H1 (cell line): ENCODE measurements around the gene PPP1R9A. TPM values are rescaled to one million over a fixed set of nuclear protein-coding genes. Genes with fewer than 3 reads are reported as not detected.

Experiments used
- CTCF ChIA-PET: fragments of 300-600 bp; sonication (Branson Sonifier 250); formaldehyde crosslinking; loops from one replicate; lab custom pipeline; 2021; ENCODE audit not compliant: partially characterized antibody; lab: Charles Lee
- POLR2A ChIA-PET: fragments of 300-600 bp; sonication (Branson Sonifier 250); formaldehyde crosslinking; loops from one replicate; lab custom pipeline; 2021; ENCODE audit warnings: inconsistent platforms; ENCODE audit not compliant: partially characterized antibody; lab: Charles Lee
- DNase-seq, 2 experiments: peaks; one replicate each; pipeline versions ENCODE4 v3.0.0 to v3.0.0-alpha.2; 2010 to 2022; ENCODE audit warnings: low spot score in 2 of 2, low read depth in 1 of 2, mixed read lengths in 1 of 2
- FAIRE-seq: peaks from 2 replicates; lab custom pipeline; 2011; peaks lifted over from hg19 to GRCh38; lab: Jason Lieb, UNC
- H2AFZ ChIP-seq: 2 replicates; pipeline ENCODE4 v1.8.1; 2012; ENCODE audit warnings: low read length, inconsistent platforms
- H2AK5ac ChIP-seq: 2 replicates; pipeline ENCODE4 v1.6.1; 2013; ENCODE audit warnings: low read depth, low read length
- H2BK120ac ChIP-seq: replicated peaks from 2 replicates; pipeline ENCODE3; 2013; ENCODE audit warnings: low read depth, low read length, inconsistent platforms
- H2BK12ac ChIP-seq: 2 replicates; pipeline ENCODE4 v1.6.1; 2013; ENCODE audit warnings: low read depth, low read length
- H2BK15ac ChIP-seq: 2 replicates; pipeline ENCODE4 v1.6.1; 2013; ENCODE audit warnings: low read length
- H2BK20ac ChIP-seq: 2 replicates; pipeline ENCODE4 v1.6.1; 2013; ENCODE audit warnings: low read length
- H2BK5ac ChIP-seq: 2 replicates; pipeline ENCODE4 v1.6.1; 2013; ENCODE audit warnings: low read depth, low read length
- H3K14ac ChIP-seq: 2 replicates; pipeline ENCODE4 v1.6.1; 2013; ENCODE audit warnings: inconsistent platforms; ENCODE audit not compliant: insufficient read length
- H3K18ac ChIP-seq: 2 replicates; pipeline ENCODE4 v1.6.1; 2013; ENCODE audit warnings: low read length; ENCODE audit errors: extremely low read depth
- H3K23ac ChIP-seq: 2 replicates; pipeline ENCODE4 v1.6.1; 2013; ENCODE audit warnings: inconsistent platforms; ENCODE audit not compliant: insufficient read length
- H3K23me2 ChIP-seq: 2 replicates; pipeline ENCODE4 v1.6.1; 2013; ENCODE audit warnings: low read depth, low read length
- H3K27ac ChIP-seq: 2 replicates; pipeline ENCODE4 v1.6.1; 2011; ENCODE audit warnings: low read depth, low read length, inconsistent platforms
- H3K27me3 ChIP-seq, 4 experiments: replicated peaks in 1 of 4; 1 replicate in 1 of 4; 2 replicates in 3 of 4; pipeline versions ENCODE4 v1.6.1 to v1.8.1; 2011 to 2013; ENCODE audit warnings: low read length in 3 of 4, mild to moderate bottlenecking in 3 of 4, inconsistent platforms in 2 of 4, mixed read lengths in 2 of 4, moderate library complexity in 1 of 4; ENCODE audit not compliant: control insufficient read depth in 3 of 4, insufficient read depth in 3 of 4; ENCODE audit errors: extremely low read depth in 1 of 4
- H3K36me3 ChIP-seq, 4 experiments: 2 replicates each; pipeline versions ENCODE4 v1.6.1 to v1.8.1; 2011 to 2013; ENCODE audit warnings: mild to moderate bottlenecking in 4 of 4, low read length in 3 of 4, moderate library complexity in 2 of 4, control low read depth in 1 of 4, inconsistent platforms in 1 of 4; ENCODE audit not compliant: insufficient read depth in 4 of 4, control insufficient read depth in 2 of 4
- H3K4ac ChIP-seq: replicated peaks from 2 replicates; pipeline ENCODE3; 2013; ENCODE audit warnings: low read length, low read depth, mixed read lengths, inconsistent platforms; ENCODE audit not compliant: insufficient read length
- H3K4me1 ChIP-seq, 4 experiments: replicated peaks in 1 of 4; 1 replicate in 1 of 4; 2 replicates in 3 of 4; pipeline versions ENCODE4 v1.6.1 to v1.8.1; 2011 to 2013; ENCODE audit warnings: low read length in 3 of 4, inconsistent platforms in 2 of 4, mixed read lengths in 1 of 4; ENCODE audit not compliant: insufficient read depth in 4 of 4, control insufficient read depth in 3 of 4
- H3K4me2 ChIP-seq, 2 experiments: 2 replicates each; pipeline versions ENCODE4 v1.6.1 to v1.8.1; 2011 to 2013; ENCODE audit warnings: low read depth in 2 of 2, low read length in 2 of 2, control low read depth in 1 of 2, inconsistent platforms in 1 of 2, mild to moderate bottlenecking in 1 of 2; ENCODE audit not compliant: insufficient read depth in 1 of 2
- H3K4me3 ChIP-seq, 4 experiments: fragments of 200-600, 300-600 bp in 1 of 4; sonication (generic), shearing (Covaris generic), sonication (Bioruptor Twin) in 1 of 4; 2 replicates each; pipeline versions ENCODE4 v1.5.1 to v1.8.1; 2011 to 2016; ENCODE audit warnings: low read length in 4 of 4, low read depth in 3 of 4, control low read depth in 2 of 4, inconsistent platforms in 2 of 4, mild to moderate bottlenecking in 2 of 4, mixed read lengths in 1 of 4, moderate library complexity in 1 of 4; ENCODE audit not compliant: insufficient read depth in 2 of 4; ENCODE audit errors: extremely low read depth in 1 of 4
- H3K56ac ChIP-seq: replicated peaks from 2 replicates; pipeline ENCODE3; 2013; ENCODE audit warnings: low read depth, mild to moderate bottlenecking, mixed read lengths, low read length, inconsistent platforms; ENCODE audit not compliant: insufficient read length
- H3K79me1 ChIP-seq: 2 replicates; pipeline ENCODE4 v1.6.1; 2013; ENCODE audit warnings: low read depth, low read length, control low read depth
- H3K79me2 ChIP-seq, 2 experiments: 2 replicates each; pipeline versions ENCODE4 v1.6.1 to v1.8.1; 2012 to 2013; ENCODE audit warnings: low read length in 2 of 2, mild to moderate bottlenecking in 2 of 2, inconsistent platforms in 1 of 2; ENCODE audit not compliant: insufficient read depth in 2 of 2, control insufficient read depth in 1 of 2
- H3K9ac ChIP-seq, 4 experiments: replicated peaks in 1 of 4; 1 replicate in 1 of 4; 2 replicates in 3 of 4; pipeline versions ENCODE4 v1.6.1 to v1.8.1; 2011 to 2013; ENCODE audit warnings: low read depth in 3 of 4, low read length in 3 of 4, control low read depth in 2 of 4, mild to moderate bottlenecking in 2 of 4, moderate library complexity in 2 of 4, inconsistent platforms in 1 of 4; ENCODE audit errors: extremely low read depth in 1 of 4
- H3K9me3 ChIP-seq, 2 experiments: 2 replicates each; pipeline versions ENCODE4 v1.6.1 to v1.8.1; 2012 to 2013; ENCODE audit warnings: mild to moderate bottlenecking in 2 of 2, moderate library complexity in 2 of 2, control low read depth in 1 of 2, inconsistent platforms in 1 of 2, low read depth in 1 of 2, low read length in 1 of 2, mixed read lengths in 1 of 2; ENCODE audit not compliant: insufficient read depth in 2 of 2
- H4K20me1 ChIP-seq, 2 experiments: replicated peaks in 1 of 2; 2 replicates each; pipeline versions ENCODE3 to v1.8.1; 2011 to 2013; ENCODE audit warnings: inconsistent platforms in 2 of 2, low read length in 2 of 2, mild to moderate bottlenecking in 1 of 2; ENCODE audit not compliant: insufficient read depth in 2 of 2, control insufficient read depth in 1 of 2
- H4K5ac ChIP-seq: 2 replicates; pipeline ENCODE4 v1.6.1; 2013; ENCODE audit warnings: low read length, low read depth, mixed read lengths, inconsistent platforms; ENCODE audit not compliant: insufficient read length
- H4K8ac ChIP-seq: 2 replicates; pipeline ENCODE4 v1.8.0; 2013; ENCODE audit warnings: mild to moderate bottlenecking, moderate library complexity, low read length, inconsistent platforms; ENCODE audit not compliant: insufficient read depth; ENCODE audit errors: extremely low read depth
- H4K91ac ChIP-seq: replicated peaks from 2 replicates; pipeline ENCODE3; 2013; ENCODE audit warnings: low read length, mixed read lengths, inconsistent platforms; ENCODE audit not compliant: insufficient read length
- ASH2L ChIP-seq: fragments of 200-600, 300-600 bp; sonication (generic); IDR thresholded peaks from one replicate; pipeline ENCODE4 v1.7.1; 2017; ENCODE audit warnings: low read length
- ATF3 ChIP-seq: IDR thresholded peaks from 2 replicates; pipeline ENCODE4 v1.6.1; 2011; ENCODE audit warnings: low read depth, mild to moderate bottlenecking, low read length; ENCODE audit not compliant: insufficient read depth
- BACH1 ChIP-seq: IDR thresholded peaks from 2 replicates; pipeline ENCODE4 v1.6.1; 2012; ENCODE audit warnings: low read length, improper control_type of control experiment
- BCL11A ChIP-seq, 2 experiments: IDR thresholded peaks; one replicate each; pipeline ENCODE4 v1.6.1; 2011; ENCODE audit warnings: low read depth in 2 of 2, low read length in 2 of 2, mild to moderate bottlenecking in 2 of 2
- CBX8 ChIP-seq: fragments of 300-800, 300-1000 bp; sonication (generic); IDR thresholded peaks from 2 replicates; pipeline ENCODE4 v1.7.1; 2016; ENCODE audit warnings: low read depth, low read length, borderline replicate concordance
- HDAC2 ChIP-seq, 2 experiments: fragments of 300-600 bp in 1 of 2; sonication (generic) in 1 of 2; IDR thresholded peaks; 2 replicates each; pipeline ENCODE4 v1.6.1; 2011 to 2012; ENCODE audit warnings: low read depth in 2 of 2, low read length in 2 of 2, mild to moderate bottlenecking in 2 of 2, moderate library complexity in 2 of 2, borderline replicate concordance in 1 of 2, inconsistent platforms in 1 of 2
- KDM4A ChIP-seq: IDR thresholded peaks from one replicate; pipeline ENCODE4 v1.7.1; 2012; ENCODE audit warnings: low read depth, mild to moderate bottlenecking, moderate library complexity, low read length, inconsistent platforms; ENCODE audit not compliant: severe bottlenecking
- POU5F1 ChIP-seq: IDR thresholded peaks from 2 replicates; pipeline ENCODE4 v1.6.1; 2011; ENCODE audit warnings: low read depth, mild to moderate bottlenecking, low read length, moderate library complexity
- RXRA ChIP-seq: IDR thresholded peaks from 2 replicates; pipeline ENCODE4 v1.6.1; 2011; ENCODE audit warnings: low read depth, mild to moderate bottlenecking, low read length, moderate library complexity; ENCODE audit not compliant: insufficient read depth
- SAP30 ChIP-seq: fragments of 300-600 bp; sonication (generic); IDR thresholded peaks from 2 replicates; pipeline ENCODE4 v1.7.1; 2012; ENCODE audit warnings: low read length, moderate library complexity, mild to moderate bottlenecking, inconsistent platforms; ENCODE audit not compliant: insufficient read depth, insufficient replicate concordance
- SIRT6 ChIP-seq: IDR thresholded peaks from one replicate; pipeline ENCODE4 v1.7.1; 2012; ENCODE audit warnings: low read length, inconsistent platforms
- SP1 ChIP-seq: IDR thresholded peaks from 2 replicates; pipeline ENCODE4 v1.6.1; 2011; ENCODE audit warnings: low read depth, low read length
- TAF1 ChIP-seq: IDR thresholded peaks from 2 replicates; pipeline ENCODE4 v1.6.1; 2011; ENCODE audit warnings: mild to moderate bottlenecking, low read depth, low read length
- TBP ChIP-seq: IDR thresholded peaks from 2 replicates; pipeline ENCODE4 v1.6.1; 2011; ENCODE audit warnings: low read depth, low read length, improper control_type of control experiment
- TCF12 ChIP-seq: IDR thresholded peaks from 2 replicates; pipeline ENCODE4 v1.6.1; 2011; ENCODE audit warnings: low read depth, mild to moderate bottlenecking, low read length
- whole genome bisulfite sequencing, 2 experiments: shearing (Covaris generic) in 1 of 2; methylation state at CpG; one replicate each; pipeline versions ENCODE4 v1.1.6 to v1.1.7; 2013 to 2015; ENCODE audit warnings: low lambda C conversion rate in 2 of 2, mixed read lengths in 2 of 2, inconsistent platforms in 1 of 2, low coverage in 1 of 2, missing lambda C conversion rate in 1 of 2; ENCODE audit not compliant: insufficient replicate concordance in 2 of 2, insufficient coverage in 1 of 2, insufficient read length in 1 of 2; ENCODE audit errors: extremely low coverage in 1 of 2, missing lambda C conversion rate in 1 of 2; 5-methylcytosine and 5-hydroxymethylcytosine counted together
- polyA plus RNA-seq, 7 experiments: library from polyadenylated mRNA; depleted of rRNA in 3 of 7; stranded (reverse) in 5 of 7; unstranded in 2 of 7; fragments of >200 nt in 5 of 7; fragments of 200-250 nt in 2 of 7; gene quantifications; 1 replicate in 5 of 7; 2 replicates in 1 of 7; 4 replicates in 1 of 7; pipeline versions ENCODE4 v1.2.1 to v1.2.3, GENCODE V29; 2011 to 2013; ENCODE audit warnings: missing spikeins in 2 of 7, mixed read lengths in 2 of 7
- total RNA-seq: library from RNA; stranded (reverse); fragmentation: NEBNext Ultra II Directional; extraction: Animal tissue kit (Norgen Biotek cat#: 25700); gene quantifications from 2 replicates; pipeline ENCODE4 v1.2.1, GENCODE V29; 2021

PPP1R9A gene
- total and polyA plus RNA-seq, 2 of the 8 experiments (the other 6 are each of a cell fraction or from before 2014, with no cell fraction given) = 3.0 to 20.3 TPM

DNA sequence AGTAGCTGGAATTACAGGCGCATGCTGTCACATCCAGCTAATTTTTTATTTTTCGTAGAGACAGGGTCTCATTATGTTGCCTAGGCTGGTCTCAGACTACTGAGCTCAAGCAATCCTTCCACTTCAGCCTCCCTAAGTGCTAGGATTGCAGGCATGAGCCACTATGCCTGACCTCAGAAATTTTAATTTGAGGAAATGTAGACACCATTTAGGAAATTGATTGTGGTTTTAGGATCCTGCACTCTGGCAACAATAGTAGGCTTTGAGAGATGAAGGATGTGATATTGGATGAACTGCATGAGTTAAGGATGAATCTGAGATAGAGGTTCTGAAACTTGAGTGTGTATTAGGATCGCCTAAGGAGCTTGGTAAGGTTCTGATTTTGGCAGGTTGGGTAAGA lies 66.5 kb downstream of the PPP1R9A start:
- peaks cover 0 to 21% of the 10 kb centered on the region in 2 experiments; a peak in 3 of 4 replicates for H3K79me2 ChIP-seq
- no peak overlapping the region for H3K14ac ChIP-seq
- no peak overlapping the region for H3K56ac ChIP-seq
- peaks cover 5% of the 10 kb centered on the region; the same call in 1 of the 2 replicates for H3K79me1 ChIP-seq
- no peaks in the 10 kb centered on the region for H3K9me3 ChIP-seq
- H2AFZ ChIP-seq = no peak overlapping the region
- H2BK12ac ChIP-seq = no peak overlapping the region
- no peak overlapping the region for H3K23ac ChIP-seq
- H3K27me3 ChIP-seq = no peaks in the 10 kb centered on the region
- no peak overlapping the region for H3K4ac ChIP-seq
- H3K23me2 ChIP-seq = no peaks in the 10 kb centered on the region
- H2BK20ac ChIP-seq = no peak overlapping the region
- H3K18ac ChIP-seq = no peak overlapping the region
- CTCF ChIA-PET = no interaction called here
- peaks cover 4 to 10% (median 5%) of the 10 kb centered on the region in 4 experiments; a peak in 6 of 7 replicates for H3K4me1 ChIP-seq
- H2BK15ac ChIP-seq = no peak overlapping the region
- no peak overlapping the region for H4K5ac ChIP-seq
- no peak for DNase-seq
- FAIRE-seq = no peak
- H2BK5ac ChIP-seq = no peak overlapping the region
- H3K27ac ChIP-seq = no peak overlapping the region
- H3K9ac ChIP-seq = no peak overlapping the region
- H3K4me3 ChIP-seq = no peak overlapping the region
- no peak overlapping the region for H4K91ac ChIP-seq
- no peak overlapping the region for H2BK120ac ChIP-seq
- WGBS, 2 experiments = 85% methylated on average over 3 of the region's 3 CpGs; no CpG with 5 or more reads in 1 of the 2 experiments
- H2AK5ac ChIP-seq = no peak overlapping the region
- no peak overlapping the region for H4K8ac ChIP-seq
- H4K20me1 ChIP-seq = no peaks in the 10 kb centered on the region
- no peak overlapping the region for H3K4me2 ChIP-seq
- POLR2A ChIA-PET = no interaction called here
- H3K36me3 ChIP-seq = no peaks in the 10 kb centered on the region
- no peak for TF ChIP-seq RXRA
- no peak for TF ChIP-seq TAF1
- TF ChIP-seq KDM4A = no peak
- TF ChIP-seq ASH2L = no peak
- no peak for TF ChIP-seq SP1
- TF ChIP-seq BCL11A (IDR thresholded peaks at IDR 0.05; ENCODE audit: low read depth in 2 of 2, low read length in 2 of 2) = no peak
- no peak for TF ChIP-seq TCF12
- TF ChIP-seq BACH1 = no peak
- no peak for TF ChIP-seq SAP30
- no peak for TF ChIP-seq TBP
- TF ChIP-seq SIRT6 = no peak
- TF ChIP-seq HDAC2 (IDR thresholded peaks at IDR 0.05; ENCODE audit: borderline replicate concordance in 1 of 2, low read depth in 2 of 2, low read length in 2 of 2) = no peak
- TF ChIP-seq CBX8 = no peak
- TF ChIP-seq ATF3 = no peak
- TF ChIP-seq POU5F1 = no peak
